Fibroblast of lung (primary cell): ENCODE results near the gene SLC22A9. TPM values are rescaled to one million over a fixed set of nuclear protein-coding genes. Genes with fewer than 3 reads are reported as not detected.

Experiments
- DNase-seq, 2 donors: peaks; one replicate each; pipeline versions ENCODE4 v3.0.0 to v3.0.0-alpha.2; 2010; ENCODE audit warnings: low read depth in 2 of 2
- H2AFZ ChIP-seq: 2 replicates; pipeline ENCODE4 v1.5.1; 2012; ENCODE audit warnings: low read length, control low read depth, inconsistent platforms
- H3K27ac ChIP-seq: 2 replicates; pipeline ENCODE4 v1.5.1; 2011; ENCODE audit warnings: low read length, control low read depth; ENCODE audit not compliant: insufficient read depth
- H3K27me3 ChIP-seq: 2 replicates; pipeline ENCODE4 v1.5.1; 2011; ENCODE audit warnings: mild to moderate bottlenecking, low read length; ENCODE audit not compliant: control insufficient read depth, insufficient read depth
- H3K36me3 ChIP-seq: 2 replicates; pipeline ENCODE4 v1.5.1; 2011; ENCODE audit warnings: low read length; ENCODE audit not compliant: control insufficient read depth, insufficient read depth
- H3K4me1 ChIP-seq: 2 replicates; pipeline ENCODE4 v1.5.1; 2011; ENCODE audit warnings: low read length; ENCODE audit not compliant: control insufficient read depth, insufficient read depth; ENCODE audit errors: extremely low read depth
- H3K4me2 ChIP-seq: 2 replicates; pipeline ENCODE4 v1.5.1; 2011; ENCODE audit warnings: low read length, control low read depth; ENCODE audit not compliant: insufficient read depth; ENCODE audit errors: extremely low read depth
- H3K4me3 ChIP-seq, 4 experiments: fragments of 200-600 bp in 1 of 4; sonication (generic) in 1 of 4; replicated peaks in 1 of 4; 2 replicates each; pipeline ENCODE4 v1.5.1; 2011 to 2016; ENCODE audit warnings: low read length in 4 of 4, low read depth in 3 of 4, mild to moderate bottlenecking in 3 of 4, control low read depth in 2 of 4, inconsistent platforms in 1 of 4, mixed read lengths in 1 of 4; ENCODE audit not compliant: insufficient read depth in 1 of 4; ENCODE audit errors: control extremely low read depth in 1 of 4
- H3K79me2 ChIP-seq: 2 replicates; pipeline ENCODE4 v1.5.1; 2012; ENCODE audit warnings: mild to moderate bottlenecking, low read length, inconsistent platforms; ENCODE audit not compliant: control insufficient read depth, insufficient read depth
- H3K9ac ChIP-seq: 2 replicates; pipeline ENCODE4 v1.5.1; 2011; ENCODE audit warnings: mild to moderate bottlenecking, low read length, control low read depth; ENCODE audit not compliant: insufficient read depth
- H3K9me3 ChIP-seq: 2 replicates; pipeline ENCODE4 v1.5.1; 2012; ENCODE audit warnings: low read depth, low read length; ENCODE audit not compliant: control insufficient read depth, insufficient read depth
- H4K20me1 ChIP-seq: 2 replicates; pipeline ENCODE4 v1.5.1; 2011; ENCODE audit warnings: low read length; ENCODE audit not compliant: control insufficient read depth, insufficient read depth; ENCODE audit errors: extremely low read depth
- CTCF ChIP-seq, 2 donors: IDR thresholded peaks in 1 of 2; conservative IDR thresholded peaks in 1 of 2; 1 replicate in 1 of 2; 2 replicates in 1 of 2; pipeline ENCODE4 v1.5.1; 2011 to 2012; ENCODE audit warnings: low read length in 2 of 2, control low read depth in 1 of 2, inconsistent platforms in 1 of 2, low read depth in 1 of 2, mild to moderate bottlenecking in 1 of 2
- EZH2 ChIP-seq: IDR thresholded peaks from 2 replicates; pipeline ENCODE4 v1.5.1; 2012; ENCODE audit warnings: low read length, control low read depth, mild to moderate bottlenecking; ENCODE audit errors: missing control alignments
- polyA plus RNA-seq, 2 donors: library from polyadenylated mRNA; depleted of rRNA in 1 of 2; stranded (reverse) in 1 of 2; unstranded in 1 of 2; fragments of >200 nt; gene quantifications; 2 replicates each; pipeline ENCODE4 v1.2.1, GENCODE V29; 2011 to 2012; ENCODE audit warnings: missing spikeins in 1 of 2
- total RNA-seq: library from RNA; depleted of rRNA; stranded (reverse); fragments of >200 nt; gene quantifications from 2 replicates; pipeline ENCODE4 v1.2.1, GENCODE V29; 2014

SLC22A9 gene
- total and polyA plus RNA-seq, 2 donors (not counting 1 experiment from before 2014, with no cell fraction given), result not detected

- Histone ChIP-seq H3K27ac (no peak overlapping the region), H3K4me3 (no peak overlapping the region), H4K20me1 (no peaks in the 10 kb centered on the region), H3K4me2 (no peak overlapping the region), H2AFZ (no peak overlapping the region), H3K9me3 (no peaks in the 10 kb centered on the region), H3K9ac (no peak overlapping the region), H3K27me3 (no peaks in the 10 kb centered on the region), H3K4me1 (no peaks in the 10 kb centered on the region), H3K79me2 (no peaks in the 10 kb centered on the region), H3K36me3 (no peaks in the 10 kb centered on the region)
- DNase-seq, result peak; percentile 2 to 55
- no peak for TF ChIP-seq EZH2
- TF ChIP-seq CTCF (conservative IDR thresholded peaks at IDR 0.05 in 1 of 2, IDR thresholded peaks at IDR 0.05 in 1 of 2; ENCODE audit: low read depth in 1 of 2, low read length in 2 of 2), result no peak
Observed at GRCh38 chr11:63445720-63446119, 76.1 kb downstream of the SLC22A9 start.

GRCh38 chr11:63448646-63449045 is 79.1 kb downstream of the SLC22A9 start:
- no peak overlapping the region for H3K9ac ChIP-seq
- no peak overlapping the region for H3K4me2 ChIP-seq
- no peaks in the 10 kb centered on the region for H3K79me2 ChIP-seq
- no peaks in the 10 kb centered on the region for H3K4me1 ChIP-seq
- H3K9me3 ChIP-seq, result no peaks in the 10 kb centered on the region
- H3K27me3 ChIP-seq, result no peaks in the 10 kb centered on the region
- no peak overlapping the region for H2AFZ ChIP-seq
- no peak overlapping the region for H3K4me3 ChIP-seq
- no peak for DNase-seq
- TF ChIP-seq CTCF (conservative IDR thresholded peaks at IDR 0.05 in 1 of 2, IDR thresholded peaks at IDR 0.05 in 1 of 2; ENCODE audit: low read depth in 1 of 2, low read length in 2 of 2), result no peak
- no peaks in the 10 kb centered on the region for H3K36me3 ChIP-seq
- H4K20me1 ChIP-seq, result no peaks in the 10 kb centered on the region
- H3K27ac ChIP-seq, result no peak overlapping the region

GRCh38 chr11:63459586-63459985 is 90.0 kb downstream of the SLC22A9 start:
- Histone ChIP-seq H3K79me2 (no peaks in the 10 kb centered on the region), H4K20me1 (no peaks in the 10 kb centered on the region), H3K9me3 (no peaks in the 10 kb centered on the region), H3K27me3 (peaks cover 3% of the 10 kb centered on the region), H3K4me3 (no peak overlapping the region), H3K36me3 (no peaks in the 10 kb centered on the region), H2AFZ (no peak overlapping the region), H3K4me1 (no peaks in the 10 kb centered on the region), H3K4me2 (no peak overlapping the region), H3K9ac (no peak overlapping the region), H3K27ac (no peak overlapping the region)
- DNase-seq, result no peak
- TF ChIP-seq EZH2, result no peak

Other genes with a start within 250 kb of the SLC22A9 start
- not detected in 2 replicates for gene SLC22A24, start 225.6 kb upstream of the SLC22A9 start, total RNA-seq
- not detected in 2 replicates for gene SLC22A24, start 225.6 kb upstream of the SLC22A9 start, polyA plus RNA-seq
- not detected in 2 replicates for gene SLC22A25, start 126.2 kb upstream of the SLC22A9 start, total RNA-seq
- not detected in 2 replicates for gene SLC22A25, start 126.2 kb upstream of the SLC22A9 start, polyA plus RNA-seq
- gene PLAAT5, start 121.4 kb downstream of the SLC22A9 start, total RNA-seq, result 0.50 and 0.51 TPM in 2 replicates
- 0.07 and 0.16 TPM in 2 replicates for gene PLAAT5, start 121.4 kb downstream of the SLC22A9 start, polyA plus RNA-seq
- under 0.01 TPM in 1 of 2 replicates, not detected in the other for gene LGALS12, start 136.3 kb downstream of the SLC22A9 start, total RNA-seq
- gene LGALS12, start 136.3 kb downstream of the SLC22A9 start, polyA plus RNA-seq, result not detected in 2 replicates
- 85.7 and 108 TPM in 2 replicates for gene PLAAT4, start 167.0 kb downstream of the SLC22A9 start, total RNA-seq
- 47.4 and 69.1 TPM in 2 replicates for gene PLAAT4, start 167.0 kb downstream of the SLC22A9 start, polyA plus RNA-seq
- not detected in 2 replicates for gene PLAAT2, start 193.6 kb downstream of the SLC22A9 start, total RNA-seq
- not detected in 2 replicates for gene PLAAT2, start 193.6 kb downstream of the SLC22A9 start, polyA plus RNA-seq
- 32.1 and 45.4 TPM in 2 replicates for gene PLAAT3, start 244.6 kb downstream of the SLC22A9 start, total RNA-seq
- gene PLAAT3, start 244.6 kb downstream of the SLC22A9 start, polyA plus RNA-seq, result 11.4 and 40.9 TPM in 2 replicates